Subcutaneous abdominal adipose tissue (tissue), 5 donors: Measurements from ENCODE around the gene PKIG.

ENCODE experiments used
- H3K27ac ChIP-seq: one replicate; pipeline ENCODE4 v1.7.0; 2013; ENCODE audit warnings: low read depth, mild to moderate bottlenecking, inconsistent platforms, low read length, moderate library complexity
- H3K27me3 ChIP-seq, 5 donors: one replicate each; pipeline ENCODE4 v1.7.0; 2013; ENCODE audit warnings: low read length in 5 of 5, inconsistent platforms in 1 of 5; ENCODE audit not compliant: control insufficient read depth in 5 of 5, insufficient read depth in 4 of 5
- H3K36me3 ChIP-seq, 5 donors: one replicate each; pipeline ENCODE4 v1.7.0; 2013; ENCODE audit warnings: low read length in 5 of 5; ENCODE audit not compliant: control insufficient read depth in 5 of 5, insufficient read depth in 5 of 5
- H3K4me1 ChIP-seq, 5 donors: one replicate each; pipeline ENCODE4 v1.7.0; 2013; ENCODE audit warnings: low read length in 5 of 5, mild to moderate bottlenecking in 3 of 5, moderate library complexity in 1 of 5; ENCODE audit not compliant: control insufficient read depth in 5 of 5, insufficient read depth in 5 of 5
- H3K4me3 ChIP-seq, 5 donors: one replicate each; pipeline ENCODE4 v1.7.0; 2013; ENCODE audit warnings: low read length in 5 of 5, low read depth in 1 of 5
- H3K9ac ChIP-seq, 5 donors: one replicate each; pipeline ENCODE4 v1.7.0; 2013; ENCODE audit warnings: low read length in 5 of 5, mild to moderate bottlenecking in 4 of 5, moderate library complexity in 3 of 5
- H3K9me3 ChIP-seq, 5 donors: one replicate each; pipeline ENCODE4 v1.7.0; 2013; ENCODE audit warnings: low read length in 5 of 5; ENCODE audit not compliant: control insufficient read depth in 5 of 5
- donor health status: healthy.
- donor health status: healthy.
- donor health status: healthy.
- donor health status: healthy.
- donor health status: healthy.

The PKIG gene

GRCh38 chr20:44592366-44592765 is 10.0 kb downstream of the PKIG start:
- H3K4me1 ChIP-seq: peaks cover 3 to 32% (median 18%) of the 10 kb centered on the region in 5 donors

GRCh38 chr20:44593751-44594150 is 11.4 kb downstream of the PKIG start:
- H3K4me1 ChIP-seq: peaks cover 5 to 45% (median 32%) of the 10 kb centered on the region in 5 donors
- no peaks in the 10 kb centered on the region for H3K27me3 ChIP-seq
- no peaks in the 10 kb centered on the region for H3K9me3 ChIP-seq
- peaks cover 0 to 28% (median 22%) of the 10 kb centered on the region in 5 donors for H3K36me3 ChIP-seq
- H3K4me3 ChIP-seq: no peak overlapping the region
- H3K27ac ChIP-seq: peak overlapping the region; percentile 58
- no peak overlapping the region for H3K9ac ChIP-seq

More at GRCh38 chr20:44592366-44592765, 10.0 kb downstream of the PKIG start:
- Histone ChIP-seq H3K4me3 (no peak overlapping the region), H3K27ac (no peak overlapping the region), H3K36me3 (peaks cover 0 to 28% (median 22%) of the 10 kb centered on the region in 5 donors), H3K9ac (no peak overlapping the region), H3K9me3 (no peaks in the 10 kb centered on the region), H3K27me3 (no peaks in the 10 kb centered on the region)

- Histone ChIP-seq H3K4me3 (no peak overlapping the region), H3K36me3 (peaks cover 0 to 26% (median 22%) of the 10 kb centered on the region in 5 donors), H3K27me3 (no peaks in the 10 kb centered on the region), H3K27ac (peak overlapping the region; percentile 58), H3K9ac (peak overlapping the region in 1 of 5 donors; percentile 28), H3K9me3 (no peaks in the 10 kb centered on the region), H3K4me1 (peaks cover 5 to 55% (median 41%) of the 10 kb centered on the region in 5 donors)
These were observed 12.4 kb downstream of the PKIG start for GRCh38 chr20:44594730-44595129.

- H3K27ac ChIP-seq: no peak overlapping the region
- no peaks in the 10 kb centered on the region for H3K9me3 ChIP-seq
- H3K36me3 ChIP-seq: peaks cover 0 to 15% (median 13%) of the 10 kb centered on the region in 5 donors
- no peaks in the 10 kb centered on the region for H3K27me3 ChIP-seq
- H3K4me3 ChIP-seq: no peak overlapping the region
- peaks cover 10 to 67% (median 54%) of the 10 kb centered on the region in 5 donors for H3K4me1 ChIP-seq
- H3K9ac ChIP-seq: no peak overlapping the region
These were observed 13.6 kb downstream of the PKIG start for GRCh38 chr20:44596010-44596409.

GRCh38 chr20:44596876-44597275 is 14.5 kb downstream of the PKIG start:
- peak overlapping the region; percentile 93 for H3K27ac ChIP-seq
- H3K36me3 ChIP-seq: peaks cover 0 to 9% (median 7%) of the 10 kb centered on the region in 5 donors
- no peaks in the 10 kb centered on the region for H3K9me3 ChIP-seq
- peaks cover 17 to 76% (median 63%) of the 10 kb centered on the region in 5 donors for H3K4me1 ChIP-seq
- H3K27me3 ChIP-seq: no peaks in the 10 kb centered on the region
- H3K4me3 ChIP-seq: no peak overlapping the region
- no peak overlapping the region for H3K9ac ChIP-seq

GRCh38 chr20:44597516-44597915 is 15.1 kb downstream of the PKIG start:
- Histone ChIP-seq H3K4me1 (peaks cover 20 to 82% (median 69%) of the 10 kb centered on the region in 5 donors), H3K9me3 (no peaks in the 10 kb centered on the region), H3K27ac (peak overlapping the region; percentile 93), H3K27me3 (no peaks in the 10 kb centered on the region), H3K9ac (peak overlapping the region in 1 of 5 donors; percentile 57), H3K36me3 (peaks cover 0 to 2% (median under 1%) of the 10 kb centered on the region in 5 donors), H3K4me3 (peak overlapping the region in 1 of 5 donors; percentile 45)

- H3K9me3 ChIP-seq: no peaks in the 10 kb centered on the region
- H3K4me3 ChIP-seq: peak overlapping the region in 2 of 5 donors; percentile 31 to 45
- H3K27me3 ChIP-seq: no peaks in the 10 kb centered on the region
- H3K36me3 ChIP-seq: no peaks in the 10 kb centered on the region
- H3K9ac ChIP-seq: peak overlapping the region in 3 of 5 donors; percentile 54 to 81 (median 57)
- peaks cover 20 to 86% (median 73%) of the 10 kb centered on the region in 5 donors for H3K4me1 ChIP-seq
- H3K27ac ChIP-seq: peak overlapping the region; percentile 93
These were observed 15.6 kb downstream of the PKIG start for GRCh38 chr20:44597930-44598329.

GRCh38 chr20:44598423-44599305 is 16.3 kb downstream of the PKIG start:
- peak overlapping the region; percentile 93 for H3K27ac ChIP-seq
- H3K9ac ChIP-seq: peak overlapping the region in 4 of 5 donors; percentile 31 to 81 (median 56)

GRCh38 chr20:44599715-44600114 is 17.3 kb downstream of the PKIG start:
- H3K27me3 ChIP-seq: no peaks in the 10 kb centered on the region
- H3K4me1 ChIP-seq: peaks cover 20 to 84% (median 68%) of the 10 kb centered on the region in 5 donors
- H3K36me3 ChIP-seq: no peaks in the 10 kb centered on the region
- peak overlapping the region in 3 of 5 donors; percentile 23 to 41 (median 36) for H3K4me3 ChIP-seq
- H3K9me3 ChIP-seq: no peaks in the 10 kb centered on the region
- peak overlapping the region; percentile 93 for H3K27ac ChIP-seq
- peak overlapping the region in 2 of 5 donors; percentile 10 to 22 for H3K9ac ChIP-seq

More at GRCh38 chr20:44598423-44599305, 16.3 kb downstream of the PKIG start:
- H3K36me3 ChIP-seq: no peaks in the 10 kb centered on the region
- peaks cover 20 to 91% (median 76%) of the 10 kb centered on the region in 5 donors for H3K4me1 ChIP-seq
- no peaks in the 10 kb centered on the region for H3K27me3 ChIP-seq
- H3K4me3 ChIP-seq: peak overlapping the region in 4 of 5 donors; percentile 31 to 55 (median 48)
- no peaks in the 10 kb centered on the region for H3K9me3 ChIP-seq

GRCh38 chr20:44600301-44600700 is 17.9 kb downstream of the PKIG start:
- Histone ChIP-seq H3K4me3 (peak overlapping the region in 2 of 5 donors; percentile 22 to 36), H3K27ac (peak overlapping the region; percentile 93), H3K9ac (peak overlapping the region in 2 of 5 donors; percentile 22 to 33), H3K9me3 (no peaks in the 10 kb centered on the region), H3K4me1 (peaks cover 17 to 79% (median 65%) of the 10 kb centered on the region in 5 donors), H3K36me3 (no peaks in the 10 kb centered on the region), H3K27me3 (no peaks in the 10 kb centered on the region)
